Mucosa of gallbladder (tissue), 1 donor: ENCODE data around the gene FES. TPM values are rescaled to one million over a fixed set of nuclear protein-coding genes. Genes with fewer than 3 reads are reported as not detected.
"Not testable (repeated sequence)": the region's sequence is repeated elsewhere in the genome, so short reads cannot be mapped to it uniquely, and the experiment has no call there.

Experiments
- DNase-seq: peaks from one replicate; pipeline ENCODE4 v3.0.0-alpha.2; 2020; ENCODE audit warnings: low spot score
- total RNA-seq: library from RNA; stranded (reverse); gene quantifications from one replicate; pipeline ENCODE4 v1.2.1, GENCODE V29; 2021
- donor health status: DM: no; HTN: no; CAD: no.

FES gene
- total RNA-seq, 1 donor from 2014 or later: 26.2 TPM

GRCh38 chr15:90891346-90891949, 7.1 kb downstream of the FES start:
- no peak for DNase-seq

- DNase-seq: no peak
Measured at GRCh38 chr15:90892023-90892422, 7.7 kb downstream of the FES start.

- no peak for DNase-seq
Measured at GRCh38 chr15:90892498-90893174, 8.3 kb downstream of the FES start.

DNA sequence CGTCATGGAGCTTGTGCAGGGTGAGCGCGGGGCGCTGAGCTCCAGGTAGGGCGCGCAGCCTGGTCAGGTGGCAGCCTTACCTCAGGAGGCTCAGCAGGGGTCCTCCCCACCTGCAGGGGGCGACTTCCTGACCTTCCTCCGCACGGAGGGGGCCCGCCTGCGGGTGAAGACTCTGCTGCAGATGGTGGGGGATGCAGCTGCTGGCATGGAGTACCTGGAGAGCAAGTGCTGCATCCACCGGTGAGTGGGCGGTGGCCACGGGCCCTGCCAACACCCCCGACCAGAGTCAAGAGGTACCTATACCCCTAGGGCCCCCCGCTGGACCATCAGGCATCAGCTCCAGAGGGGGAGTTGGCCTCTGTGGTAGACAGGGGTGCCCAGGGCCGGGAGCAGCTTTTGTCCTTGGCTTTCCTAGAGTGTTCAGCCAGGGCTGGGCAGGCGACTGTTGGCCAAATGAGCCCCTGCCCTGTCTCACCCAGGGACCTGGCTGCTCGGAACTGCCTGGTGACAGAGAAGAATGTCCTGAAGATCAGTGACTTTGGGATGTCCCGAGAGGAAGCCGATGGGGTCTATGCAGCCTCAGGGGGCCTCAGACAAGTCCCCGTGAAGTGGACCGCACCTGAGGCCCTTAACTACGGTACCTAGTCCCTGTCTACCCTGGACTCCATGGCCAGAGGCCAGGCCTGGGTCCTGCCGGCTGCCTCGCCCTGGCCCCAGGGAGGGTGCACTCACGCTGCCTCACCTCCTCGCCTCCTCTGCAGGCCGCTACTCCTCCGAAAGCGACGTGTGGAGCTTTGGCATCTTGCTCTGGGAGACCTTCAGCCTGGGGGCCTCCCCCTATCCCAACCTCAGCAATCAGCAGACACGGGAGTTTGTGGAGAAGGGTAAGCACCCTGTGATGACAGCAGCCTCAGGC, 9.1 kb downstream of the FES start:
- DNase-seq: no peak

GRCh38 chr15:90895571-90896117, 11.3 kb downstream of the FES start:
- no peak for DNase-seq

DNA sequence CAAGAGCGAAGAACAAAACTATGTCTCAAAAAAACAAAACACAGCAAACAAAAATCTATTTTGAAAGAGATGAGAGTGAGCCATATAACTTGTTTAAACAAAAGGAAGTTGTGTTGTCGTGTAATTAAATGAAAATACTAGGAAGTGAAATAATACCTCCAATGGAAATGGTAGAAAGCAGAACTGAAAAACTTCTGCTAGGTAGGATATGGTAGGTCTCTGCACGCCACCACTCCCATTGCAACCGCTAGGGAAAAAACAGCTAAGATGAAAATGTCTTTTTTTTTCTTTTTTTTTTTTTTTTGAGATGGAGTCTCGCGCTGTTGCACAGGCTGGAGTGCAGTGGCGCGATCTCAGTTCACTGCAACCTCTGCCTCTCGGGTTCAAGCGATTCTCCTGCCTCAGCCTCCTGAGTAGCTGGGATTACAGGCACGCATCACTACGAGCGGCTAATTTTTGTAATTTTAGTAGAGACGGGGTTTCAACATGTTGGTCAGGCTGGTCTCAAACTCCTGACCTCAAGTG, 12.9 kb downstream of the FES start:
- DNase-seq: not testable (repeated sequence)

GRCh38 chr15:90901175-90902039, 17.1 kb downstream of the FES start:
- no peak for DNase-seq

- DNase-seq: peak; percentile 68
Measured at GRCh38 chr15:90902040-90902839, 17.9 kb downstream of the FES start.

DNA sequence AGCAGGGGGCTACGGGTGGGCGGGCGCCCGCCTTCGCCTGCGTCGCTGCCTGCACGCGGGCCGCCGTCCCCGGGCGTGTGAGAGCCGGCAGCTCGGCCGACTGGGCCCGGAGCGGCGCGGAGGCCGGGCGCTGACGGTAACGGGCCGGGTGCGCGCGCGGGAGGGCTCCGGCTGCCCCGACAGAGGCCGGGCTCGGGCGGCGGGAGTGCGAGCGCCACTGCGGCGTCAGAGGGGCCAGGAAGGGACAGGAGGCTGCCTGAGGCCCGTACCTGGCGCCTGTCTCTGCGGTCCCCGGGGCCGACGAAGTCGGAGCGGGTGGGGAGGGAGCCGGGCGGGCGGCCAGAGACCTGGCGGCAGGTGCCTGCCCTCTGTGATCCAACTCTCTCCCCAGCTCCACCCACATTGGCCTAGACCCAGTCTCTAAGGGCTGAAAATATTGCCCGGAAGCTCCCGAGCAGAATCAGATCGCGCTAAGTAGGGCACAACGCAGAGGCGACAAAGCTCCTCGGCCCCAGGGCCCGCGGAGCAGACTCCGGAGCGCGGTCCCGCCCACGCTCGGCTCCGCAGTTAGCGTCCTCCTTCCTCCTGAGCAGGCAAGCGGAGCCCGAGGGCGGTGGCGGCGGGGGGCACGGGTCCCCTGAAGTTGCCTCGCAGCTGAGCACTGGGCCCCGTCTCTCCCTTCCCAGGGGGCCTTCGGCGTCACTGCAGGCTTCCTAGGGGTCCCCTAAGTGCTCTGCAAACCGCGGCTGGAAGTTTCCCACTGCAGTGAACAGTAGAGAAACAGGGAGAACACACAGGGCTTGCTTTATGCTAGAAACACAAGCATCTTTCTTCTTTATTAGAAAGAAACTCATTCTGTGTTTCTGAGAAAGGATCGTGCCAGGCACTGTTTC, 18.8 kb downstream of the FES start, which contains the start of gene MAN2A2:
Gene MAN2A2, plus strand, starts transcription at position 463 of the 893 bp plus-strand sequence. CDS start 906 bp downstream, outside the sequence.
- DNase-seq: peak; percentile 51

GRCh38 chr15:90903733-90904536, 19.6 kb downstream of the FES start:
- DNase-seq: no peak

- no peak for DNase-seq
Measured at GRCh38 chr15:90904746-90905145, 20.4 kb downstream of the FES start.

GRCh38 chr15:90905306-90906180, 21.2 kb downstream of the FES start:
- DNase-seq: no peak

DNA sequence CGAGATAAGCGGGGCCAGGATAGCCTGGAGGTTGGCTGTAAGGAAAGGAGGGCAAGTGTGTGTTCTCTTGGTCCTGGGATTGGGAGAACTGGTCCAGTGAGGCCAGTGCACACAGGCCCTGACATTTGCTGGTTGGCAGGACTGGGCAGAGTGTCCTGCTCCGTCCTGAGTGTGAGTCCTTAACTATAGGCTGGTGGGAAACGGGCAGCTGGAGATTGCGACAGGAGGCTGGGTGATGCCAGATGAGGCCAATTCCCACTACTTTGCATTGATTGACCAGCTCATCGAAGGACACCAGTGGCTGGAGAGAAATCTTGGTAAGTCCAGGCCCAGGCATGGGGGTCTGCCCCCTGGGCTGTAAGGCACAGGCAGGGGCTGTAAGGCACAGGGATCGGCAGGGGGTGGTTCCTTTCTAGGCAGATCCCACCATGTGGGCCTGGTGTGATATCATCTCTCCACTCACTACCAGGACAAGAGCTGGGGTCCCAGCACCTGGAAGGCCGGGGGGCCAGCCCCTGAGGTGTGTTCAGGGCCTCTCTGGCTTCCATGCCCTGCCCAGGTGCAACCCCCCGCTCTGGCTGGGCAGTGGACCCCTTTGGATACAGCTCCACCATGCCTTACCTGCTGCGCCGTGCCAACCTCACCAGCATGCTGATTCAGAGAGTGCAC, 22.0 kb downstream of the FES start:
- no peak for DNase-seq

GRCh38 chr15:90907051-90907660, 22.9 kb downstream of the FES start:
- DNase-seq: no peak

GRCh38 chr15:90907838-90908507, 23.7 kb downstream of the FES start:
- no peak for DNase-seq

DNA sequence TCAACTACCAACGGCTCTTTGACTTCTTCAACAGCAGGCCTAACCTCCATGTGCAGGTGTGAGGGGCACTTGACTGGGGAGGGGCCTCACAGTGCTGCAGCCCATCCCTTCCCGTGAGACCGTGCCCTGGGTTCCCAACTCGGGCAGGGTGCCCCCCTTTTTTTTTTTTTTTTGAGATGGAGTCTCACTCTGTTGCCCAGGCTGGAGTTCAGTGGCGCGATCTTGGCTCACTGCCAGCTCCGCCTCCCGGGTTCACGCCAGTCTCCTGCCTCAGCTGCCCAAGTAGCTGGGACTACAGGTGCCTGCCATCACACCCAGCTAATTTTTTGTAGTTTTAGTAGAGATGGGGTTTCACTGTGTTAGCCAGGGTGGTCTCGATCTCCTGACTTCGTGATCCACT, 25.1 kb downstream of the FES start:
- not testable (repeated sequence) for DNase-seq
